T-helper 1 cell (primary cell): ENCODE results near the gene GRB2.
A peak's percentile ranks its signal among the peaks of the same experiment; 100 is the strongest.

Experiments
- DNase-seq, 5 donors: peaks; one replicate each; pipeline ENCODE4 v3.0.0-alpha.2; 2012 to 2020

The GRB2 gene

GRCh38 chr17:75271955-75272847 is 133.3 kb downstream of the GRB2 start:
- peak in 1 of 5 donors; percentile 35 for DNase-seq

- peak; percentile 74 to 88 (median 81) for DNase-seq
Measured at GRCh38 chr17:75271233-75271954, 134.1 kb downstream of the GRB2 start.

GRCh38 chr17:75270966-75271232 is 134.6 kb downstream of the GRB2 start, which contains the start of gene MIF4GD:
Gene MIF4GD (minus strand): TSS chr17:75271231. CDS start chr17:75270195, 1,036 bp downstream.
- DNase-seq, result no peak

- DNase-seq, result peak in 4 of 5 donors; percentile 25 to 70 (median 33)
Measured at GRCh38 chr17:75270218-75270965, 135.1 kb downstream of the GRB2 start.

- DNase-seq, result no peak
Measured at GRCh38 chr17:75269844-75270217, 135.6 kb downstream of the GRB2 start.
